MCF 10A (cell line): ENCODE measurements around the gene MGAT4A. TPM values are rescaled to one million over a fixed set of nuclear protein-coding genes. Genes with fewer than 3 reads are reported as not detected.

Experiments
- BruUV-seq: library from RNA; stranded (reverse); fragments of 400-500 nt; replicated peaks from 2 replicates; lab custom pipeline; 2021; lab: Mats Ljungman, UMichigan
- CTCF ChIA-PET: fragments of 300-600 bp; sonication (Branson Sonifier 250); formaldehyde crosslinking; extraction: SDS; loops from one replicate; lab custom pipeline; 2021; ENCODE audit warnings: antibody characterized with exemption, inconsistent platforms; lab: Yijun Ruan, JAX
- POLR2A ChIA-PET: fragments of 300-600, 350-650 bp; sonication (Branson Sonifier 250); formaldehyde crosslinking; extraction: SDS; loops from one replicate; lab custom pipeline; 2020; ENCODE audit warnings: antibody characterized with exemption, inconsistent platforms; lab: Yijun Ruan, JAX
- DNase-seq: peaks from one replicate; pipeline ENCODE4 v3.0.0-alpha.2; 2018; ENCODE audit not compliant: unreplicated experiment
- H3K27ac Mint-ChIP-seq: one replicate; pipeline ENCODE4 v1.8.0; 2022; ENCODE audit warnings: mild to moderate bottlenecking, low read depth, mixed read lengths; ENCODE audit not compliant: unreplicated experiment
- H3K27me3 Mint-ChIP-seq: one replicate; pipeline ENCODE4 v1.8.0; 2022; ENCODE audit warnings: mixed read lengths; ENCODE audit not compliant: insufficient read depth, unreplicated experiment
- H3K36me3 Mint-ChIP-seq: one replicate; pipeline ENCODE4 v1.8.0; 2022; ENCODE audit warnings: mild to moderate bottlenecking, moderate library complexity, mixed read lengths; ENCODE audit not compliant: insufficient read depth, unreplicated experiment
- H3K4me1 Mint-ChIP-seq: one replicate; pipeline ENCODE4 v1.8.0; 2022; ENCODE audit warnings: mixed read lengths; ENCODE audit not compliant: insufficient read depth, unreplicated experiment
- H3K4me3 Mint-ChIP-seq: one replicate; pipeline ENCODE4 v1.8.0; 2022; ENCODE audit warnings: mild to moderate bottlenecking, moderate library complexity, mixed read lengths; ENCODE audit not compliant: unreplicated experiment
- H3K9me3 Mint-ChIP-seq: one replicate; pipeline ENCODE4 v1.8.0; 2022; ENCODE audit warnings: mixed read lengths; ENCODE audit not compliant: unreplicated experiment
- intact Hi-C: fragments of 100-400 bp; cut with micrococcal nuclease; formaldehyde crosslinking; loops from 2 replicates; pipeline ENCODE4 v1.14.1; 2022
- total RNA-seq: library from RNA; stranded (reverse); gene quantifications from 2 replicates; pipeline ENCODE4 v1.2.3, GENCODE V29; 2022
- TF ChIP-seq, protein P1 (sequence below): fragments of 200-600 bp; IDR thresholded peaks from one replicate; pipeline ENCODE4 v1.8.0; 2022; ENCODE audit warnings: antibody characterized with exemption, mild to moderate bottlenecking; ENCODE audit not compliant: unreplicated experiment

The MGAT4A gene
- total RNA-seq, 1 experiment from 2014 or later: 3.7 TPM

DNA sequence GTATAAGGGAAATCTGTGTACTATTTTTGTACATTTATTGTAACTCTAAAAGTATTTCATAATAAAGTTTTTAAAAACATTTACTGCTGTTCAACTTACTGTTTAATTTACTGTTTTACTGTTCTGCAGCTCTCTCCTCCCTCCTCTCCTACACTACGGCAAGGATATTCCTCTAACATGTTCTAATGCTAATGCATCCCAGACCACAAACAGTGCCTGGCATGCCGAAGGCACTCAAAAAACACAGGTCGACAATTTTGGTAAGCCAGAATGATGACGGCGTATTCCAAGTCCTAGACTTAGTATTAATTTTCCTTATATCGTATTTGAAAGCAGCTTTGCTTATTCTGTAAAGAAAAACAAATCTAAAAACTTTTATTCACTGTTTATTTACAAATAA, 13.3 kb downstream of the MGAT4A start:
- TF ChIP-seq, protein P1, sequence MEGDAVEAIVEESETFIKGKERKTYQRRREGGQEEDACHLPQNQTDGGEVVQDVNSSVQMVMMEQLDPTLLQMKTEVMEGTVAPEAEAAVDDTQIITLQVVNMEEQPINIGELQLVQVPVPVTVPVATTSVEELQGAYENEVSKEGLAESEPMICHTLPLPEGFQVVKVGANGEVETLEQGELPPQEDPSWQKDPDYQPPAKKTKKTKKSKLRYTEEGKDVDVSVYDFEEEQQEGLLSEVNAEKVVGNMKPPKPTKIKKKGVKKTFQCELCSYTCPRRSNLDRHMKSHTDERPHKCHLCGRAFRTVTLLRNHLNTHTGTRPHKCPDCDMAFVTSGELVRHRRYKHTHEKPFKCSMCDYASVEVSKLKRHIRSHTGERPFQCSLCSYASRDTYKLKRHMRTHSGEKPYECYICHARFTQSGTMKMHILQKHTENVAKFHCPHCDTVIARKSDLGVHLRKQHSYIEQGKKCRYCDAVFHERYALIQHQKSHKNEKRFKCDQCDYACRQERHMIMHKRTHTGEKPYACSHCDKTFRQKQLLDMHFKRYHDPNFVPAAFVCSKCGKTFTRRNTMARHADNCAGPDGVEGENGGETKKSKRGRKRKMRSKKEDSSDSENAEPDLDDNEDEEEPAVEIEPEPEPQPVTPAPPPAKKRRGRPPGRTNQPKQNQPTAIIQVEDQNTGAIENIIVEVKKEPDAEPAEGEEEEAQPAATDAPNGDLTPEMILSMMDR: no peak
- CTCF ChIA-PET: no interaction called here
- no peak for DNase-seq
- no peaks in the 10 kb centered on the region for H3K27me3 Mint-ChIP-seq
- POLR2A ChIA-PET: interaction anchor here (0.7 kb wide), 1 partner anchor 15 kb away, joined by 4 read pairs; no protein-coding TSS in a partner anchor
- H3K4me1 Mint-ChIP-seq: no peaks in the 10 kb centered on the region
- H3K4me3 Mint-ChIP-seq: no peak overlapping the region
- no TSS peak for BruUV-seq
- no peak overlapping the region for H3K27ac Mint-ChIP-seq
- intact Hi-C loops: no loop called here
- H3K36me3 Mint-ChIP-seq: no peaks in the 10 kb centered on the region
- no peaks in the 10 kb centered on the region for H3K9me3 Mint-ChIP-seq

DNA sequence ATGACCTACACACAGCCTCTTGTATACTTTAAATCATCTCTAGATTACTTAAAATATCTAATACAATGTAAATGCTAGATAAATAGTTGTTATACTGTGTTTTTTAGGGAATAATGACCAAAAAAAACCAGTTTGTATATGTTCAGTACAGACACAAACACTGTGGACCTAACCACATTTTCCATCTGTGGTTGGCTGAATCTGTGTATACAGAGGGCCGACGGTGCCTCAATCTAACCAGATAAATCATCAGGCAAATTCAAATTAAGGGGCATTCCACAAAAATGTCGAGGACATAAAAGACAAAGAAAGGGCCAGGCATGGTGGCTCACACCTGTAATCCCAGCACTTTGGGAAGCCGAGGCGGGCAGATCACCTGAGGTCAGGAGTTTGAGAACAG, 14.1 kb downstream of the MGAT4A start:
- Mint-ChIP-seq H3K36me3 (no peaks in the 10 kb centered on the region), H3K9me3 (no peaks in the 10 kb centered on the region), H3K27me3 (no peaks in the 10 kb centered on the region), H3K27ac (no peak overlapping the region), H3K4me3 (no peak overlapping the region), H3K4me1 (no peaks in the 10 kb centered on the region)
- POLR2A ChIA-PET: no interaction called here
- TF ChIP-seq, protein P1: no peak
- CTCF ChIA-PET: no interaction called here
- BruUV-seq: no TSS peak
- intact Hi-C loops: no loop called here
- no peak for DNase-seq

DNA sequence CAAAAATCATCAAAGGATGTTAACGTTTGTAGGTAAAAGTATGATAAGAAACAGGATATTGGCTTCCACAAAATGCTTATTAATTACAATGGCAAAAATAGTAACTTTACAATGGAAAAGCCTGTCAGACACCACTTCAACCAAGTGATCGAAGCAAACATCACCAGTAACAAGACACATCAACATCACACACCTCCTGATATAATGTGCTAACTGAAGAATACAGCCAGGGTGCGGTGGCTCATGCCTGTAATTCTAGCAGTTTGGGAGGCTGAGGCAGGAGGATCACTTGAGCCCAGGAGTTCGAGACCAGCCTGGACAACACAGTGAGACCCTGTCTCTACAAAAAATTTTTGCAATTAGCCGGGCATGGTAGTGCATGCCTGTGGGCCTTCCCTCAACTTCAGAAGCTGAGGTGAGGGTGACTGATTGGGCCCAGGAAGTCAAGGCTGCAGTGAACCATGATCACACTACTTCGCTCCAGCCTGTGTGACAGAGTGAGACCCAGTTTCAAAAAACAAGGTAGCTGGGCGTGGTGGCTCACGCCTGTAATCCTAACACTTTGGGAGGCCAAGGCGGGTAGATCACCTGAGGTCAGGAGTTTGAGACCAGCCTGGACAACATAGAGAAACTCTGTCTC, 15.0 kb downstream of the MGAT4A start:
- H3K36me3 Mint-ChIP-seq: no peaks in the 10 kb centered on the region
- no peak overlapping the region for H3K4me3 Mint-ChIP-seq
- no peaks in the 10 kb centered on the region for H3K27me3 Mint-ChIP-seq
- BruUV-seq: no TSS peak
- no peak for DNase-seq
- CTCF ChIA-PET: interaction anchor here (0.7 kb wide), 1 partner anchor 60 kb away, joined by 3 read pairs; no protein-coding TSS in a partner anchor
- POLR2A ChIA-PET: no interaction called here
- TF ChIP-seq, protein P1: no peak
- intact Hi-C loops: no loop called here
- H3K4me1 Mint-ChIP-seq: no peaks in the 10 kb centered on the region
- no peak overlapping the region for H3K27ac Mint-ChIP-seq
- H3K9me3 Mint-ChIP-seq: no peaks in the 10 kb centered on the region

DNA sequence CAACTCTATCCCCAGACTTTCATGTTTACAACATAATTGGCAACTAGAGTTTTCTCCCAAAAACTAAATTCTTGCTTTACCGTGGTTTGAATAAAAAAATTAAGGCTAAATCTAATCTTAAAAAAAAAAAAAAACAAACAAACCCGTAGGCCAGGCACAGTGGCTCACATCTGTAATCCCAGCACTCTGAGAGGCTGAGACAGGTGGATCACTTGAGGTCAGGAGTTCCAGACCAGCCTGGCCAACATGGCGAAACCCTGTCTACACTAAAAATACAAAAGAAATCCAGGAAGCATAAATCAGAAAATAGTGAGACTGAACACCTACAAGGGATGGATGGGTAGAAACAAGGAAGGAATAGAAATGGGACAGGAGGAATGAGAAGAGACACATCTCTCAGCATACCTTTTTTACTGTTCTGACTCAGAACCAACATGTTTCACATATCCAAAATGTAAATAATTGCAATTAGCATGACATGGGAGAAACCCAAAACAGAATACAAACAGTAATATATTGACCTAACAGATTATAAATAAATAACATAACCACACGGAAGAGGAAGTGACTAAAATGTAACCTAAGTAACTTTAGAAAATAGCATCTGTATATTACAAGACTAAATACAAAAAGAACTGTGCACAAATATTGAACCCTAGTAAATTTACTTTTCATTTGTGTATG, 17.5 kb downstream of the MGAT4A start:
- Mint-ChIP-seq H3K4me1 (no peaks in the 10 kb centered on the region), H3K27me3 (no peaks in the 10 kb centered on the region), H3K4me3 (no peak overlapping the region), H3K27ac (no peak overlapping the region), H3K36me3 (no peaks in the 10 kb centered on the region), H3K9me3 (no peaks in the 10 kb centered on the region)
- DNase-seq: no peak
- ChIA-PET CTCF (no interaction called here), POLR2A (no interaction called here)
- TF ChIP-seq, protein P1: no peak
- BruUV-seq: no TSS peak
- intact Hi-C loops: no loop called here
